HFFc6 (cell line): Measurements from ENCODE around the gene KRT32. TPM values are rescaled to one million over a fixed set of nuclear protein-coding genes. Genes with fewer than 3 reads are reported as not detected.
A peak's percentile ranks its signal among the peaks of the same experiment; 100 is the strongest.

Source experiments
- DNase-seq: peaks from one replicate; pipeline ENCODE4 v3.0.0-alpha.2; 2018
- H3K27ac Mint-ChIP-seq: 2 replicates; pipeline ENCODE4 v1.8.0; 2020; ENCODE audit warnings: mild to moderate bottlenecking, mixed read lengths
- H3K27me3 Mint-ChIP-seq: 2 replicates; pipeline ENCODE4 v1.8.0; 2021; ENCODE audit warnings: mild to moderate bottlenecking, moderate library complexity, mixed read lengths; ENCODE audit not compliant: insufficient read depth
- H3K36me3 Mint-ChIP-seq: 2 replicates; pipeline ENCODE4 v1.8.0; 2021; ENCODE audit warnings: low read depth, mixed read lengths
- H3K4me1 Mint-ChIP-seq: 2 replicates; pipeline ENCODE4 v1.8.0; 2020; ENCODE audit warnings: low read depth, mixed read lengths
- H3K4me3 Mint-ChIP-seq: 2 replicates; pipeline ENCODE4 v1.8.0; 2020; ENCODE audit warnings: mild to moderate bottlenecking, moderate library complexity, mixed read lengths
- H3K9me3 Mint-ChIP-seq: 2 replicates; pipeline ENCODE4 v1.8.0; 2020; ENCODE audit warnings: mild to moderate bottlenecking, mixed read lengths
- CTCF ChIP-seq: fragments of 200-600 bp; sonication (generic); IDR thresholded peaks from 2 replicates; pipeline ENCODE4 v1.5.0; 2021; ENCODE audit warnings: antibody characterized with exemption, mild to moderate bottlenecking
- total RNA-seq, 6 experiments: library from RNA; stranded (reverse); fragmentation: NEBNext Ultra II Directional; extraction: Animal tissue kit (Norgen Biotek cat#: 25700); gene quantifications; 2 replicates in 1 of 6; 3 replicates in 5 of 6; pipeline ENCODE4 v1.2.3, GENCODE V29; 2021

Gene KRT32
- total RNA-seq, 6 experiments from 2014 or later, result 0.14 TPM; not detected in 4

GRCh38 chr17:41451154-41451728 is 15.9 kb downstream of the KRT32 start:
- TF ChIP-seq CTCF, result no peak
- Mint-ChIP-seq H3K9me3 (peaks cover 17% of the 10 kb centered on the region), H3K36me3 (peaks cover 32% of the 10 kb centered on the region), H3K4me1 (peaks cover 79% of the 10 kb centered on the region), H3K27ac (peak overlapping the region; percentile 14), H3K4me3 (no peak overlapping the region), H3K27me3 (peaks cover 2% of the 10 kb centered on the region)
- DNase-seq, result peak; percentile 62

GRCh38 chr17:41449008-41449407 is 18.2 kb downstream of the KRT32 start:
- no peak for DNase-seq
- Mint-ChIP-seq H3K36me3 (peaks cover 32% of the 10 kb centered on the region), H3K4me3 (no peak overlapping the region), H3K4me1 (peaks cover 84% of the 10 kb centered on the region), H3K27me3 (peaks cover 4% of the 10 kb centered on the region), H3K9me3 (peaks cover 17% of the 10 kb centered on the region), H3K27ac (no peak overlapping the region)
- TF ChIP-seq CTCF, result no peak

- no peak overlapping the region for H3K4me3 Mint-ChIP-seq
- H3K36me3 Mint-ChIP-seq, result peaks cover 28% of the 10 kb centered on the region
- no peak for DNase-seq
- H3K27me3 Mint-ChIP-seq, result peaks cover 4% of the 10 kb centered on the region
- TF ChIP-seq CTCF, result no peak
- peaks cover 17% of the 10 kb centered on the region for H3K9me3 Mint-ChIP-seq
- peaks cover 88% of the 10 kb centered on the region for H3K4me1 Mint-ChIP-seq
- H3K27ac Mint-ChIP-seq, result no peak overlapping the region; the same call in 1 of the 2 replicates
Measured at GRCh38 chr17:41448506-41448905, 18.7 kb downstream of the KRT32 start.

GRCh38 chr17:41446806-41447205 is 20.4 kb downstream of the KRT32 start:
- peak overlapping the region; percentile 68 for H3K27ac Mint-ChIP-seq
- H3K36me3 Mint-ChIP-seq, result peaks cover 16% of the 10 kb centered on the region

DNA sequence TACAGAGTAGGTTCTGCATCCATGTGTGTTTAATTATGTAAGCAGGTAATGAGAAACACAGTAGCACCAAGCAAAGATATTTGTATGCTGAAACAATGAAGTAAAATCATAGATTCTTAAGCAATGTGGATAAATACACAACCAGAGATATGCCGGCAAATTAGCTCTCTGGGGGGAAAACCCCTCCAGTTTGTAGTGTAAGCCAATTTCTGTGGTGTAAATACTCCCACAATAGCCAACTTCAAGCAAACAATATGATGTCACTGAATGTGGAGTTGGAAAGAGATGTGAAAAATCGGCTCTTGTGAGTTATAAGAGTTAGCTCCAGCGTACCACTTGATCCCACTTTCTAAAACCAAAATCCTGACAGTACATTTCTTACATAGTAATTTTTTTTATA is 22.5 kb downstream of the KRT32 start:
- Mint-ChIP-seq H3K27ac (0 out of 2 replicates have a peak overlapping the region, but pooled peaks have one; percentile 53), H3K9me3 (0 out of 2 replicates have a peak, but pooled peaks cover 4% of the 10 kb centered on the region), H3K4me3 (no peak overlapping the region), H3K36me3 (peaks cover 9% of the 10 kb centered on the region), H3K4me1 (peaks cover 82% of the 10 kb centered on the region), H3K27me3 (peaks cover 4% of the 10 kb centered on the region)
- DNase-seq, result no peak
- TF ChIP-seq CTCF, result no peak

More at GRCh38 chr17:41446806-41447205, 20.4 kb downstream of the KRT32 start:
- no peak for TF ChIP-seq CTCF
- peaks cover 6% of the 10 kb centered on the region for H3K9me3 Mint-ChIP-seq
- peak; percentile 80 for DNase-seq
- peaks cover 4% of the 10 kb centered on the region for H3K27me3 Mint-ChIP-seq
- H3K4me1 Mint-ChIP-seq, result peaks cover 96% of the 10 kb centered on the region
- H3K4me3 Mint-ChIP-seq, result peak overlapping the region; percentile 53
